HG03025 (cell line): ENCODE results near the gene TNN.

Experiments
- ATAC-seq: cut with Tn5 transposase; IDR thresholded peaks from one replicate; pipeline ENCODE4 v1.9.1; 2021; ENCODE audit warnings: mild to moderate bottlenecking, moderate library complexity; ENCODE audit not compliant: unreplicated experiment, low FRiP score

Gene TNN

DNA sequence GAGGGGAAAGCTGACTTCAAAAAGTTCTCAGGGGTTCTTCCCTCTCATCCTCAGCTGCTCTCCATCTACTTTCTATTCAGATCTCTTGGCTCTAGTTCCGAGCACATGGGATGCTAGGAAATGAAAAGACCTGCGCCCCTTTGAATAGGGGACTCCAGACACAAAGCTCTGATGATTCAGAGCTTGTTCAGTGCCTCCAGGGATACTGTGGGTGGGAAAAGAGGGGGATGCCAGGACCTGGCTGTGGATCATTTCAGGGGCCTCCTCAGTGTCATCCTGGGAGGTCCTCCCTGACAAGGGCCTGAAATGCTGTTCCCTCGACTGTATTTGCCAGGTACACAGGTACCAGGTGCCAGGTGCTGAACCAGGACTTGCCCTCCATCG, 125.9 kb downstream of the TNN start:
- no peak for ATAC-seq

GRCh38 chr1:175195281-175195680, 127.6 kb downstream of the TNN start:
- no peak for ATAC-seq

GRCh38 chr1:175195798-175196197, 128.2 kb downstream of the TNN start:
- ATAC-seq: no peak

DNA sequence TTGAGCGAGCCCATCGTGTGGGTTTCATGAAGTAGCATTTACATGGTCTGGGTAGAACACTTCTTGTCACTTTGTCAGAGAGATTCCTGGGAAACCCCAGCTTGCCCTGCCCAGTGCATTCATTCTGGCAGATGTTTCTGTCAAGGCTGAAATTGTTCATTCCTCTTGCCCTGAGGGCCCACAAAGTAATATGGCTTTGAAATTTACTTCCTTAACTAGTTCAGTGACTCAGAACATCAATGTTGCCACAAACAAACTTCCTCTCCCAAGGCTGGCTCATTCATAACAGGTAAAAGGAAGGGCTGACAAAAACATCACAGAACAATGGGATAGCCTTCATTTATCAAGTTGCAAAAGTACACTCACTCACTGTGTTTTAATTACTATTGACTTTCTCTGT, 129.9 kb downstream of the TNN start:
- no peak for ATAC-seq
